Trophoblast cell (in vitro differentiated cells and primary cell): ENCODE data around the gene PDE6B.

Experiments used
- DNase-seq, 2 donors: peaks; one replicate each; pipeline ENCODE4 v3.0.0-alpha.2; 2016
- H2AFZ ChIP-seq: 2 replicates; pipeline ENCODE4 v1.6.1; 2013; ENCODE audit warnings: low read length, moderate library complexity, mild to moderate bottlenecking; ENCODE audit not compliant: insufficient read depth, poor library complexity
- H2AK5ac ChIP-seq: 2 replicates; pipeline ENCODE4 v1.6.1; 2013; ENCODE audit warnings: mild to moderate bottlenecking, low read length
- H2BK120ac ChIP-seq: 2 replicates; pipeline ENCODE4 v1.6.1; 2013; ENCODE audit warnings: low read length, mild to moderate bottlenecking, moderate library complexity; ENCODE audit not compliant: insufficient read depth, poor library complexity
- H2BK12ac ChIP-seq: 2 replicates; pipeline ENCODE4 v1.6.1; 2013; ENCODE audit warnings: mild to moderate bottlenecking, low read length, moderate library complexity
- H2BK5ac ChIP-seq: 2 replicates; pipeline ENCODE4 v1.6.1; 2013; ENCODE audit warnings: low read length, low read depth, moderate library complexity, mild to moderate bottlenecking; ENCODE audit not compliant: poor library complexity
- H3K14ac ChIP-seq: 2 replicates; pipeline ENCODE4 v1.6.1; 2013; ENCODE audit warnings: mild to moderate bottlenecking, low read length
- H3K18ac ChIP-seq: 2 replicates; pipeline ENCODE4 v1.6.1; 2013; ENCODE audit warnings: mild to moderate bottlenecking, low read length
- H3K23ac ChIP-seq: 2 replicates; pipeline ENCODE4 v1.6.1; 2013; ENCODE audit warnings: low read length
- H3K27ac ChIP-seq: 2 replicates; pipeline ENCODE4 v1.5.1; 2013; ENCODE audit warnings: low read depth, mild to moderate bottlenecking, inconsistent platforms, low read length, moderate library complexity
- H3K27me3 ChIP-seq: 2 replicates; pipeline ENCODE4 v1.6.1; 2013; ENCODE audit warnings: inconsistent platforms, mild to moderate bottlenecking, low read length, moderate library complexity; ENCODE audit not compliant: insufficient read depth
- H3K36me3 ChIP-seq, 2 experiments: 1 replicate in 1 of 2; 2 replicates in 1 of 2; pipeline ENCODE4 v1.6.1; 2013; ENCODE audit warnings: low read length in 2 of 2, mild to moderate bottlenecking in 2 of 2, moderate library complexity in 1 of 2; ENCODE audit not compliant: insufficient read depth in 2 of 2, control insufficient read depth in 1 of 2
- H3K4ac ChIP-seq: 2 replicates; pipeline ENCODE4 v1.6.1; 2013; ENCODE audit warnings: low read depth, mild to moderate bottlenecking, low read length, moderate library complexity
- H3K4me1 ChIP-seq, 2 experiments: 1 replicate in 1 of 2; 2 replicates in 1 of 2; pipeline ENCODE4 v1.6.1; 2013; ENCODE audit warnings: low read length in 2 of 2, mild to moderate bottlenecking in 2 of 2, moderate library complexity in 1 of 2; ENCODE audit not compliant: insufficient read depth in 2 of 2, control insufficient read depth in 1 of 2
- H3K4me2 ChIP-seq: 2 replicates; pipeline ENCODE4 v1.6.1; 2013; ENCODE audit warnings: inconsistent platforms, mild to moderate bottlenecking, low read length, moderate library complexity
- H3K4me3 ChIP-seq: 2 replicates; pipeline ENCODE4 v1.5.1; 2013; ENCODE audit warnings: mild to moderate bottlenecking, low read depth, low read length, inconsistent platforms
- H3K79me1 ChIP-seq: one replicate; pipeline ENCODE4 v1.6.1; 2013; ENCODE audit warnings: low read length
- H3K79me2 ChIP-seq: 2 replicates; pipeline ENCODE4 v1.6.1; 2013; ENCODE audit warnings: low read length, mild to moderate bottlenecking; ENCODE audit not compliant: control insufficient read depth, insufficient read depth, poor library complexity
- H3K9ac ChIP-seq: 2 replicates; pipeline ENCODE4 v1.6.1; 2013; ENCODE audit warnings: mild to moderate bottlenecking, low read length
- H3K9me3 ChIP-seq: 2 replicates; pipeline ENCODE4 v1.6.1; 2013; ENCODE audit warnings: low read depth, mild to moderate bottlenecking, control low read depth, inconsistent platforms, low read length; ENCODE audit not compliant: insufficient read depth
- H4K12ac ChIP-seq: 2 replicates; pipeline ENCODE4 v1.6.1; 2013; ENCODE audit warnings: low read depth, mild to moderate bottlenecking, low read length, moderate library complexity
- H4K8ac ChIP-seq: 2 replicates; pipeline ENCODE4 v1.6.1; 2013; ENCODE audit warnings: low read depth, mild to moderate bottlenecking, low read length, moderate library complexity
- H4K91ac ChIP-seq: one replicate; pipeline ENCODE4 v1.6.1; 2013; ENCODE audit warnings: low read depth, mild to moderate bottlenecking, low read length, moderate library complexity
- WGBS: extraction: QIAGEN DNeasy Blood & Tissue Kit; methylation state at CpG from one replicate; pipeline ENCODE4 v1.1.7; 2013; ENCODE audit warnings: missing lambda C conversion rate; ENCODE audit not compliant: insufficient read length, insufficient coverage; ENCODE audit errors: extremely low coverage; 5-methylcytosine and 5-hydroxymethylcytosine counted together

Gene PDE6B

DNA sequence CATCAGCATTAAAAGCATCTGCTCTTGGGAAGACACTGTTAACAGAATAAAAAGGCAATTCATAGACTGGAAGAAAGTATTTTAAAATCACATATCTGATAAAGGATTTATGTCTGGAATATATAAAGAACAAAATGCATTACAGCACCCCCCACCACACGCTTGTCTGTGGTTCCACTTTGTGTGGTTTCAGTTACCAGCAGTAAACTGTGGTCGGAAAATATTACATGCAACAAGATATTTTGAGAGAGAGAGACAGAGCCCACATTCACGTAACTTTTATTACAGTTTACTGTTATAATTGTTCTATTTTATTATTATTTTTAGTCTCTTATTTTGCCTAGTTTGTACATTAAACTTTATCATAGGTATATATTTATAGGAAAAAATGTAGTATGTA lies 21.2 kb upstream of the PDE6B start:
- Histone ChIP-seq H3K18ac (no peak overlapping the region), H3K4me1 (no peaks in the 10 kb centered on the region), H4K12ac (no peak overlapping the region), H3K36me3 (no peaks in the 10 kb centered on the region), H3K9ac (no peak overlapping the region), H2BK12ac (no peak overlapping the region), H2AFZ (no peak overlapping the region), H3K4me2 (no peak overlapping the region), H3K27ac (no peak overlapping the region), H2BK120ac (no peak overlapping the region), H3K4me3 (no peak overlapping the region), H3K9me3 (peaks cover 2% of the 10 kb centered on the region), H4K8ac (no peak overlapping the region), H3K79me1 (no peaks in the 10 kb centered on the region), H2BK5ac (no peak overlapping the region), H2AK5ac (no peak overlapping the region), H3K23ac (no peak overlapping the region), H3K79me2 (no peaks in the 10 kb centered on the region), H3K27me3 (no peaks in the 10 kb centered on the region), H3K14ac (no peak overlapping the region), H3K4ac (no peak overlapping the region), H4K91ac (no peak overlapping the region)
- DNase-seq = no peak
- no CpG with 5 or more reads among the region's 3 CpGs for WGBS

GRCh38 chr4:605702-606425 lies 19.5 kb upstream of the PDE6B start:
- no peak overlapping the region for H2BK120ac ChIP-seq
- no peaks in the 10 kb centered on the region for H3K79me2 ChIP-seq
- H3K27ac ChIP-seq = no peak overlapping the region
- H3K4me3 ChIP-seq = no peak overlapping the region
- no peak overlapping the region for H3K14ac ChIP-seq
- no peak overlapping the region for H3K9ac ChIP-seq
- no CpG with 5 or more reads among the region's 17 CpGs for WGBS
- no peak overlapping the region for H2BK12ac ChIP-seq
- no peaks in the 10 kb centered on the region for H3K36me3 ChIP-seq
- H2AK5ac ChIP-seq = no peak overlapping the region
- H4K12ac ChIP-seq = no peak overlapping the region
- H4K91ac ChIP-seq = no peak overlapping the region
- peaks cover 5% of the 10 kb centered on the region for H3K9me3 ChIP-seq
- H2AFZ ChIP-seq = no peak overlapping the region
- peaks cover under 1 to 2% of the 10 kb centered on the region in 2 experiments for H3K4me1 ChIP-seq
- no peak overlapping the region for H2BK5ac ChIP-seq
- no peak for DNase-seq
- H3K27me3 ChIP-seq = no peaks in the 10 kb centered on the region
- no peak overlapping the region for H3K23ac ChIP-seq
- no peak overlapping the region for H3K4me2 ChIP-seq
- no peak overlapping the region for H3K4ac ChIP-seq
- no peak overlapping the region for H4K8ac ChIP-seq
- no peaks in the 10 kb centered on the region for H3K79me1 ChIP-seq
- H3K18ac ChIP-seq = no peak overlapping the region

GRCh38 chr4:608236-608635 lies 17.1 kb upstream of the PDE6B start:
- no peak overlapping the region for H3K9ac ChIP-seq
- H3K14ac ChIP-seq = no peak overlapping the region
- H3K4me3 ChIP-seq = no peak overlapping the region
- H2AFZ ChIP-seq = no peak overlapping the region
- H3K79me2 ChIP-seq = no peaks in the 10 kb centered on the region
- H4K8ac ChIP-seq = no peak overlapping the region
- no peak overlapping the region for H3K23ac ChIP-seq
- H3K27me3 ChIP-seq = no peaks in the 10 kb centered on the region
- H3K36me3 ChIP-seq = no peaks in the 10 kb centered on the region
- H3K79me1 ChIP-seq = no peaks in the 10 kb centered on the region
- H4K12ac ChIP-seq = no peak overlapping the region
- no peak overlapping the region for H2BK5ac ChIP-seq
- no peak overlapping the region for H3K4me2 ChIP-seq
- no peak overlapping the region for H2BK12ac ChIP-seq
- no peak overlapping the region for H3K4ac ChIP-seq
- DNase-seq = no peak
- WGBS = no CpG with 5 or more reads among the region's 7 CpGs
- peaks cover 5% of the 10 kb centered on the region for H3K9me3 ChIP-seq
- no peak overlapping the region for H3K18ac ChIP-seq
- H2AK5ac ChIP-seq = no peak overlapping the region
- no peak overlapping the region for H4K91ac ChIP-seq
- no peak overlapping the region for H2BK120ac ChIP-seq
- H3K27ac ChIP-seq = no peak overlapping the region
- peaks cover 2 to 3% of the 10 kb centered on the region in 2 experiments for H3K4me1 ChIP-seq

DNA sequence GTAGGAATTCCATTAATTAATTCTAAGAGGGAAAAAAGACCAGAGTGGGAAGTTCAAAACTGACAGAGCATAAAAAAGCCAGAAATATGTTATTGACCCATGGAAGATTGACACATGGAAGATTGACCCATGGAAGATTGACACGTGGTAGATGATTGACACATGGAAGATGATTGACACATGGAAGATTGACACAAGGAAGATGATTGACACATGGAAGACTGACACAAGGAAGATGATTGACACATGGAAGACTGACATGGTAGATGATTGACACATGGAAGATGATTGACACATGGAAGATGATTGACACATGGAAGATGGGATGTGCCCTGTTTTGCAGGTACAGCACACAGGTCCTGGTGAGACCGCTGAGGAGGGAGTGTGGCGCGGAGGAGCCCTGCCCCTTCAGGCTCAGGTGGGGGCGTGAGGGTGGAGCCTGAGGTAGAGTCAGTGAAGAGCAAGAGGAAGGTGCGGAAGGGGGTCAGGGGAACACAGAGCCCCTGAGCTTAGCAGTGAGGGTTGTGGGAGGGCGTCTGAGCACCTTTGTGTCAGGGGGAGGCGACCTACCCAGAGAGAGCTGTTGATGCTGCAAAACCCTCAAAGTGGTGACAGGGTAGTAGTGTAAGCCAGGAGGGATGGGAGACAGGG lies 15.8 kb upstream of the PDE6B start:
- Histone ChIP-seq H4K91ac (no peak overlapping the region), H2BK12ac (no peak overlapping the region), H2BK5ac (no peak overlapping the region), H3K79me2 (no peaks in the 10 kb centered on the region), H3K18ac (no peak overlapping the region), H3K23ac (no peak overlapping the region), H3K36me3 (no peaks in the 10 kb centered on the region), H3K4me2 (no peak overlapping the region), H3K9ac (no peak overlapping the region), H3K79me1 (no peaks in the 10 kb centered on the region), H2AFZ (no peak overlapping the region), H3K4me1 (peaks cover 2 to 3% of the 10 kb centered on the region in 2 experiments), H3K4ac (no peak overlapping the region), H2AK5ac (no peak overlapping the region), H3K14ac (no peak overlapping the region), H3K4me3 (no peak overlapping the region), H3K9me3 (peaks cover 5% of the 10 kb centered on the region), H3K27ac (no peak overlapping the region), H3K27me3 (no peaks in the 10 kb centered on the region), H4K12ac (no peak overlapping the region), H4K8ac (no peak overlapping the region), H2BK120ac (no peak overlapping the region)
- WGBS = no CpG with 5 or more reads among the region's 8 CpGs
- DNase-seq = no peak
